HG03045 (cell line): Measurements from ENCODE around the gene KANK3.
"Not testable (repeated sequence)": the region's sequence is repeated elsewhere in the genome, so short reads cannot be mapped to it uniquely, and the experiment has no call there.

Experiments
- ATAC-seq: cut with Tn5 transposase; IDR thresholded peaks from one replicate; pipeline ENCODE4 v1.9.1; 2021; ENCODE audit warnings: mild to moderate bottlenecking, moderate library complexity; ENCODE audit not compliant: unreplicated experiment

Gene KANK3

DNA sequence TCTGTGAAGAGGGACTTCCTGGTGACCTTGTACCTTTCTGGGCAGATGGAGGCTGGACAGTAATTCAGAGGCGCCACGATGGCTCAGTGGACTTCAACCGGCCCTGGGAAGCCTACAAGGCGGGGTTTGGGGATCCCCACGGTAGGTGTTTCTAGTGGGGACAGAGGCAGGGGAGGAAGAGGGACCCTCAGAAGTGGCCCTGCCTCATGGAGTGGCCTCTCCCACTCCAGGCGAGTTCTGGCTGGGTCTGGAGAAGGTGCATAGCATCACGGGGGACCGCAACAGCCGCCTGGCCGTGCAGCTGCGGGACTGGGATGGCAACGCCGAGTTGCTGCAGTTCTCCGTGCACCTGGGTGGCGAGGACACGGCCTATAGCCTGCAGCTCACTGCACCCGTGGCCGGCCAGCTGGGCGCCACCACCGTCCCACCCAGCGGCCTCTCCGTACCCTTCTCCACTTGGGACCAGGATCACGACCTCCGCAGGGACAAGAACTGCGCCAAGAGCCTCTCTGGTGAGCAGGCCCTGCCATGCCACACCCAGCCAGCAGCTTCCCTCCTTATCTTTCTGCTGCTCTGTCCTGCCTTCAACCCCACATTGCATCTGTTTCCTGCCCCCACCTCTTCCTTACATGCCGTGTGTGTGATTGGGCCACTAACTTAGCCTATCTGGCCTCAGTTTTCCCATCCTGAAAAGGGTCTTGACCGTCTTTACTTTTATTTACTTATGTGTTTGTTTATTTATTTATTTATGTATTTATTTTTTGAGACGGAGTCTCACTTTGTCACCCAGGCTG lies 28.1 kb upstream of the KANK3 start:
- ATAC-seq, result no peak

DNA sequence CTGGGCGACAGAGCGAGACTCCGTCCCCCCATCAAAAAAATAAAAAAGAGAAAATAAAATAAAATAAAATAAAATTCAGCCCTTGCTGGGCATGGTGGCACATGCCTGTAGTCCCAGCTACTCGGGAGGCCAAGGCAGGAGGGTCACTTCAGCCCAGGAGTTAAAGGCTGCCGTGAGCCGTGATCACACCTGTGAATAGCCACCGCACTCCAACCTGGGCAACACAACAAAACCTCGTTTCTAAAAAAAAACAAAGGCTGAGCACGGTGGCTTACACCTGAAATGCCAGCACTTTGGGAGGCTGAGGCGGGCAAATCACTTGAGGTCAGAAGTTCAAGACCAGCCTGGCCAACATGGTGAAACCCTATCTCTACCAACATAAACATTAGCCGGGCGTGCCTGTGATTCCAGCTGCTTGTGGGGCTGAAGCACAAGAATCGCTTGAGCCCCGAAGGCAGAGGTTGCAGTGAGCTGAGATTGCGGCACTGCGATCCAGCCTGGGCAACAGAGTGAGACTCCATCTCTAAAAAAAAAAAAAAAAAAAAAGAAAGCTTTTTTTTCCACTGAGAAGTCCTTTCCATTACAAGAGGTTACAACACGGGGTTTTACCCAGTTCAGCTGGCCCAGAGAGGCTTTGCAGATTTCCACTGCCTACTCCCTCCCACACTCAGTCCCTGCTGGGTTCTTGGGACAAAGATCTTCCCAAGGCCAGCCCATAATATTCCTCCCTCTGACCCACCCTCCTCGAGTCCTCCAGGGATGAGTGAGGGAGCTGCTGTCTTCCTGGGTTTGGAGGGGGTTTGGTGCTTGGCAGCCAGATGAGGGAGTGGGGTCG lies 27.3 kb upstream of the KANK3 start:
- no peak for ATAC-seq

DNA sequence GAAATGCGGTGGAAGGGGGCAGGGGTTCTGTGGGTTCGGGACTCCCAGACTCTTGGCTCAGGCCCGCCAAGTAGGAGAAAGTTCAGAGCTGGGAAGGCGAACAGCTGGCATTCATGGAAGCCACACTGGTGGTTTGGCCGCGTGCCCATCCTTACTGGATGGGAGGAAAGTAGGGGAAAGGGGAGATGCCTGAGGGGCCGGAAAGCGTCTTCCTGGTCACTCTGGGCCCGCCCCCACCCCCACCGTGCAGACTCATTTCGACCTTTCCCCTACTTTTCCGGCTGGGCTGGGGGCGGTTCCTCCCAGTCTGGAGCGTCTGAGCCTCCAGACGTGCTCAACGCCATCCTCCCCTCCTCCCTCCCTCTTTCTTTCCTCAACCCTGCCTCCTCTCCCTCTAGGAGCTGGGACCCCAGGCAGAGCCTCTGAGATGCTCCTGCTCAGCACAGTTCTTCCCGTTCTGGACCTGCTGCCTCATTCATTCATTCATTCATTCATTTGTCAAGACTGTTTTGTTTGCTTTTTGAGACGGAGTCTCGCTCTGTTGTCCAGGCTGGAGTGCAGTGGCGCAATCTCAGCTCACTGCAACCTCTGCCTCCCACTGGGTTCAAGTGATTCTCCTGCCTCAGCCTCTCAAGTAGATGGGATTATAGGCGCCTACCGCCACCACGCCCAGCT lies 24.4 kb upstream of the KANK3 start:
- ATAC-seq, result no peak

DNA sequence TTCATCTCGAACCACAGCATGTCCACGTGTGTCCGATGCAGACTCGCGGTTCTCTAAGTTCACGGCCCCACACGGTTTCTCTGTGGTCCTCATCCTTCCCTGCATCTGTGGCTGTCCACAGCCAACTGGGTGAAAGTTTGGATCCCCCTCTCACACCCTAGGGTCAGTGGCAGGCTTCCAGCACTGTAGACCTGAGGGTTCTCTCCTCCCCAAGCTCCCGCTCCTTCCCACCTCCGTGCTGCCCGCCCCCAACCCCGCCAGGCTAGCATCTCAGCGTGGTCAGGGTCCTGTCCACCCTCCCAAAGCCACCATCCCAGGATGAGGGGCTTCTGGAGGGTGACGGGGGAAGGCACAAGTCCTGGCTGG lies 23.9 kb upstream of the KANK3 start:
- ATAC-seq, result no peak

DNA sequence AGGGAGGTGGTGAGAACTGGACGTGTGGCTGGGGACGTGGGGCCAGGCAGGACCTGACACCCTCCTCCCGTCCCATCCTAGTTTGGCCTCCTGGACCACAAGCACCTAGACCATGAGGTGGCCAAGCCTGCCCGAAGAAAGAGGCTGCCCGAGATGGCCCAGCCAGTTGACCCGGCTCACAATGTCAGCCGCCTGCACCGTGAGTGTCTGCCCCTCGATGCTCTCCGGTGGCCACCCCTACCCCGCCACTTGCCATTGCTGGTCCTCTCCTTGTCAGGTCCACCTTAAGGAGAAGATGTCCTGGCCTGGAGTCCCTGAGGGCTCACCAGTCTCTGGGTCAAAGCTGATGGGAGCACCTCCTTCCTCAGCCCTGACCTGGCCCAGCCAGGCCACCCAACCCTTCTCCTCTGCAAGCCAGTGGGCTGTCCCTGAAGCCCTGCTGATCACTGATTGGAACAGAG lies 23.1 kb upstream of the KANK3 start:
- ATAC-seq, result no peak

DNA sequence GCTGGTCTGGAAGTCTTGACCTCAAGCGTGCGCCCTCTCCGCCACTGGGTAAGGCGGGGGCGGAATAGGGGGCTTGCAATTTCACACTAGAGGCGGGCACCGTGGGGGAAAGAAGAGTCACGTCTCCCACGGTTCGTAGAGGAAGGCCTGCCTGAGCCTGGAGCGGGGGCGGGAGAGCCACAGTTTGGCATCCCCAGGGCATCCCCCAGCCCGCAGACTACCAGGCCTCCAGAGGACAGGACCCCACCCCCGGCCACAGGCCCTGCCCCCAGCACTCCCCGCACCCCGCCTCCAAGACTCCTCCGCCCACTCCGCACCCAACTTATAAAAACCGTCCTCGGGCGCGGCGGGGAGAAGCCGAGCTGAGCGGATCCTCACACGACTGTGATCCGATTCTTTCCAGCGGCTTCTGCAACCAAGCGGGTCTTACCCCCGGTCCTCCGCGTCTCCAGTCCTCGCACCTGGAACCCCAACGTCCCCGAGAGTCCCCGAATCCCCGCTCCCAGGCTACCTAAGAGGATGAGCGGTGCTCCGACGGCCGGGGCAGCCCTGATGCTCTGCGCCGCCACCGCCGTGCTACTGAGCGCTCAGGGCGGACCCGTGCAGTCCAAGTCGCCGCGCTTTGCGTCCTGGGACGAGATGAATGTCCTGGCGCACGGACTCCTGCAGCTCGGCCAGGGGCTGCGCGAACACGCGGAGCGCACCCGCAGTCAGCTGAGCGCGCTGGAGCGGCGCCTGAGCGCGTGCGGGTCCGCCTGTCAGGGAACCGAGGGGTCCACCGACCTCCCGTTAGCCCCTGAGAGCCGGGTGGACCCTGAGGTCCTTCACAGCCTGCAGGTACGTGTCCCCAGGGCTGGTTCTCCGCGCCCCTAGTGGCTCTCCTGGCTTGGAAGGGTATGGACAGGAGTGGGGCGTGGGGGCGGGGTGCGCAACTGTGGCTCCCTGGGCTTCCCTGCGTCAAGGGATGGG lies 21.0 kb upstream of the KANK3 start, which contains the start of gene ANGPTL4:
ANGPTL4 (plus strand) TSS at position 353 of the 969 bp plus-strand sequence; CDS start at position 520, 167 bp downstream.
- ATAC-seq, result no peak

DNA sequence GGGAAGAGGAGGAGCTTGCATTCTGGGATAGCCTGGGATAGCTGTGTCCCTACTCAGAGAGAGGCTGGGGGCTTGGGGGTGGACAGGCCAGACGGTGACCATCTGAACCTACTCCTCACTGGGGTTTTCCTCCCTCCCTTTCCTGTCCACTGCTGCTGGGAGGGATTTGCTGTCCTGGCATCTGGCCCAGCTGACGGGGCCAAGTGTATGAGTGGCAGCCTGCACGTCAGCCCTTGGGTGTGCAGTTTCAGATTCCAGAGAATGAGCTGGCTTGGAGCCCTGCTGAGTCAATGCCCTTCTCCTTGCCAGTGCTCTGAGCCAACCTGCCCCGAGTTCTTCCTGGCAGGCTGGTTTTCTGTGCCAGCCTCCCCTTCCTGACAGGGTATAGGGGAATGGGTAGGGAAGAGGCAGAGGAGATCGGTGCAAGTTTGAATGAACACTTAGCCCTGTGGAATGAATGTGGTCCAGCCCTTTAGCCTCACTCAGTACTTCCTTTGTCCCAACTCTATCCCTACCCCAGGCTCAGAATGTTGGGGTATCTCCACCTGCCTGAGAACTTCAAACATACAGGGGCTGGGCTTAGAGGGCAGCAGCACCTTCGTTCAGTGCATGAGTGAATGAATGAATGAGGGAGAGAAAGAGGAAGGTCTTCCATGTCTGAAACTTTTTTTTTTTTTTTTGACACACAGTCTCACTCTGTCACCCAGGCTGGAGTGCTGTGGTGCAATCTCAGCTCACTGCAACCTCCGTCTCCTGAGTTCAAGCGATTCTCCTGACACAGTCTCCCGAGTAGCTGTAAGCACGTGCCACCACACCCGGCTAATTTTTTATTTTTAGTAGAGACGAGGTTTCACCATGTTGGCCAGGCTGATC lies 19.1 kb upstream of the KANK3 start:
- ATAC-seq, result no peak

DNA sequence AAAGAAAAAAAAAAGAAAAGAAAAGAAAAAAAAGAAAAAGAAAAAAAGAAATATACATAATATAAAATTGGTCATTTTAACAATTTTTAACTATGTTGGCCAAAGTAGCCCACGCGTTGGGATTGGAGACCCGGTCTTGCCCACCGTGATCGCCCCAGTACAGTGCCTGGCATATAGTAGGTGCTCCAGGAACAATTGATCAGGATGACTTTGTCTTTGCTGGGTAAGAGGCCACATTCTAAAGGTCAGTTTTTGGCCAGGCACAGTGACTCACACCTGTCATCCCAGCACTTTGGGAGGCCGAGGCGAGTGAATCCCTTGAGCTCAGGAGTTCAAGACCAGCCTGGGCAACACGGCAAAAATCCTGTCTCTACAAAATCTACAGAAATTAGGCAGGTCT lies 17.1 kb upstream of the KANK3 start:
- ATAC-seq, result no peak

DNA sequence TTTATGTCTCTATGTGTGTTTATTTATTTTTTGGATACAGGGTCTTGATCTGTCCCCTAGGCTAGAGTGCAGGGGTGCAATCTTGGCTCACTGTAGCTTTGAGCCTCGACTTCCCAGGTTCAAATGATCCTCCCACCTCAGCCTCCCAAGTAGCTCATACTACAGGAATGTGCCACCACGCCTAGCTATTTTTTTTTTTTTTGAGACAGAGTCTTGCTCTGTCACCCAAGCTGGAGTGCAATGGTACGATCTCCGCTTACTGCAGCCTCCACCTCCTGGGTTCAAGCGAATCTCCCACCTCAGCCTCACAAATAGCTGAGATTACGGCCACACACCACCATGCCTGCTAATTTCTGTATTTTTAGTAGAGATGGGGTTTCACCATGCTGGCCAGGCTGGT lies 15.9 kb upstream of the KANK3 start:
- no peak for ATAC-seq

DNA sequence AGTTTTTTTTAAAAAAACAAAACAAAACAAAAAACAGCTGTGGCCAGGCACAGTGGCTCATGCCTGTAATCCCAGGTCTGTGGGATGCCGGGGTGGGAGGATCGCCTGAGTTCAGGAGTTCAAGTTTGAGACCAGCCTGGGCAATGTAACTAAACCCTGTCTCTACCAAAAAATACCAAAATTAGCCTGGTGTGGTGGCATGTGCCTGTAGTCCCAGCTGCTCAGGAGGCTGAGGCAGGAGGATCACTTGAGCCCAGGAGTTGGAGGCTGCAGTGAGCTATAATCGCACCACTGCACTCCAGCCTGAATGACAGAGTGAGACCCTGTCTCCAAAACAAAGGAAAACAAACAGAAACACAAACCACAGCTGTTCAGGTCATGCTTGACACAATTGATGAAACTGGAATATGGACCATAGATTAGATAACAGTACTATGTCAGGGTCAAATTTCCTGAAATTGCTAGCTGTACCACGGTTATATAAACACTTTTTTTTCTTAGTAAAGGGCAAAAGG lies 14.0 kb upstream of the KANK3 start:
- ATAC-seq, result no peak

DNA sequence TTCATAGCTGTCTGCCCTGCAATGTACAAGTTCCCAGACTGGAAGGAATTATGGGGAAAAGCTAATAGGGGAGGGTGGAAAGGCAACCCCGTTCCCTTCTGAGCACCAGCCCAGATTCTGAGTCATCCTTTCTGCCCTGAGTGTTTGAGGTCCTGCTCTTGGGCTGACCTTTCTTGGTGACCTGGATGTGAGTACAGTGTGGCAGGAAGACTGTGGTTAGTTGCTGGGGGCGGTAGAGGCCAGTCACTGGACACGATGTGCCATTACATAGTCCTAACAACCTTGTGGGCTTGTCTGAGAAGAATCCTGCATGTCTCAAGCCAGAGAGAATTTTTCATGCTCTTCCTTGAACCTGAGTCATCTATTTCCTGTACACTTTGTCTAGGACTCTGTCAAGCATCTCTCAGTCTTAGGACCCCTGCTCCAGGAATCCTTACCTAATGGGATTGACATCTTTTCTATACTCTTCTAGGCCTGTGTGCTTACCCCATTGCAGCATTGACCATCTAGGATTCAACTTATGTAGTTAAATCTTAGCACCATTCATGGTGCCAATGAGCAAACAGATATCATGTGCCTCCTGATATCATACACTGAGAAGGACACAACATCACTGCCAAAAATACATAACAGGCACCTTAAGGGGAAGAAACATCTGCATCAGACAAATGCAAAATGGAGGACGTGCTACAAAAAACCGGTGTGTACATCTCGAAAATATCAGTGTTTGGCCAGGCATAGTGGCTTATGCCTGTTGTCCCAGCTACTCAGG lies 12.8 kb upstream of the KANK3 start:
- ATAC-seq, result no peak

DNA sequence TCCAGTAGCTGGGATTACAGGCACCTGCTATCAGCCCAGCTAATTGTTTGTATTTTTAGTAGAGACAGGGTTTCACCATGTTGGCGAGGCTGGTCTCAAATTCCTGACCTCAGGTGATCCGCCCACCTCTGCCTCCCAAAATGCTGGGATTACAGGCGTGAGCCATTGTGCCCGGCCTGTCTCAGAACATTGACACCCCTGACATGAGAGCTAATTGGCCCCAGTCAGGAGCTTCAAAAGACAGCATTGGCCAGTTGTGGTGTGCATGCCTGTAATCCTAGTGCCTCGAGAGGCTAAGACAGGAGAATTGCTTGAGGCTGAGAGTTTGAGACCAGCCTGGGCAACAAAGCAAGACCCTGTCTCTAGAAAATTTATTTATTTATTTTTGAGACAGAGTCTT lies 9.8 kb upstream of the KANK3 start:
- not testable (repeated sequence) for ATAC-seq

DNA sequence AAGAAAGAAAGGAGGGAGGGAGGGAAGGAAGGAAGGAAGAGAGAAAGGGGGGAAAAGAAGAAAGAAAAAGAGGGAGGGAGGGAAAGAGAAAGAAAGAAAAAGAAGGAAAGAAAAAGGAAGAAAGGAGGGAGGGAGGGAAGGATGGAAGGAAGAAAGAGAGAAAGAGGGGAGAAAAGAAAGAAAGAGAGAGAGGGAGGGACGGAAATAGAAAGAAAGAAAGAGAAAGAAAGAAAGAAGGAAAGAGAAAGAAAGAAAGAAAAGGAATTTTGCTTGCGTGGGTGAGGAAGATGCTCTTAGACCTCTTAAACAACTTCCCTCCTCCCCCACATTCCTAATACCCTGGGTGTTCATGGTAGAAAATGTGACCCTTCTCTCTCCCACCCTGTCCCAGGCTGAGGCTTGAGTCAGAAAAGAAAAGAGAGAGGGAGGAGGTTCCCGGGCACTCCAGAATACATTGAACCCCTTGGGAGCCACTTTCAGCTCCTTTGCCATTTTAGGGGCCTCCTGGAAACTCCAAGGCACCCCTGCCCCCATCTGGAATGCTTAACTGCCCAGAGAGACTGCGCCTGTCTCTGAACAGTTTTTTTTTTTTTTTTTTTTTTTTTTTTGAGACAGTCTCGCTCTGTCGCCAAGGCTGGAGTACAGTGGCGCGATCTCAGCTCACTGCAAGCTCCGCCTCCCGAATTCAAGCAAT lies 9.2 kb upstream of the KANK3 start:
- ATAC-seq, result no peak

DNA sequence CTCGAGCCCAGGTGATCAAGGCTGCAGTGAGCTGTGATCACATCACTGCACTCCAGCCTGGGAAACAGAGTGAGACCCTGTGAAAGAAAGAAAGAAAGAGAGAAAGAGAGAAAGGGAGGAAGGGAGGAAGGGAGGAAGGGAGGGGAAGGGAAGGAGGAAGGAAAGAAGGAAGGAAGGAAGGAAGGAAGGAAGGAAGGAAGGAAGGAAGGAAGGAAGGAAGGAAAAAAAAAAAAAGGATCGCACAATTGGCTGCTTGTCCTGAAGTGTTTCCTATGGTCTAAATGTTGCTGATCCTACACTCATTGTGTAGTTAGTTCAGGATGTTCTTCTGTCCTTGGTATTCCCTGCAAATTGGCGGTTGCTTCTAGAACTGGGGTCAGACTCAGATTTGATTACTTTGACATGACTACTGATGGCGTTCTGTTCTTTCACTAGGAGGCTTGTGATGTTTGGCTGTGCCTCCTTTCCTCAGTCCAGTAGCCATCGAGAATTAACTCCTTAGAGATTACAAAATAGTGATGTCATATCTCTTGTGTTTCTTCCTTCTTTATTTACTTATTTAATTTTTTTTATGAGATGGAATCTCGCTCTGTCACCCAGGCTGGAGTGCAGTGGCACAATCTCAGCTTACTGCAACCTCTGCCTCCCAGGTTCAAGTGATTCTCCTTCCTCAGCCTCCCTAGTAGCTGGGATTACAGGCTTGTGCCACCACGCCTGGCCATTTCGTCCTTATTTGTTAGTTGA lies 6.7 kb upstream of the KANK3 start:
- not testable (repeated sequence) for ATAC-seq

DNA sequence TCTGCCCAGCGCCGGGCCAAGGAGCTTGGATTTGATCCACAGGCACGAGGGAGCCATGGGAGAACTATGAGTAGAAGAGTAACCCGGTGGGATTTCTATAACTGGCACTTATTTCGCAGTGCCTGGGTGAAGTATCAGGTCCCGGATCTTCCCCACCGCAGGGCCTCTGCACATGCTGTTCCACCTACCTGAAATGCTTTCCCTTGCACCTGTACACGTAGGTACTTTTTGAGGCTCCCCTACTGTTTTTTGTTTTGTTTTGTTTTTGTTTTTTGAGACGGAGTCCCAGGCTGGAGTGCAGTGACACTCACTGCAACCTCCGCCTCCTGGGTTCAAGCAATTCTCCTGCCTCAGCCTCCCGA lies 402 bp upstream of the KANK3 start:
- no peak for ATAC-seq

DNA sequence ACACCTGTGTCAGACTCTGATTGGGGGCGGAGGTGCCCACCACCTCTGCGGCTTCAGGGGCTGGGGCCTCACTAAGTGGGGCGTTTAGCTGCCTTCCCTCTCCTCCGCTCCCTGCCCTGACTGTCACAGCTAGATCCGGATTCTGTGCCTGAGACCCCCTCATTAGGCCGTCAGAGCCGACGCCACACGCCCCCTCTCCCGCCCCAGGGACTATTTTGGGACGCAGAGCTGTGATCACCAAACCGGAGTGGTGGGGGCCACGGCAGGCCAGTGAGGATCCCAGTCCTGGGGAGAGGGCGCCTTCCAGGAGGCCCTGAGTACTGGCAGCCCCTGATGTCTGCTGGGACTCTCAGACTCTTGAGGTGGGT lies 762 bp downstream of the KANK3 start:
- ATAC-seq, result no peak

DNA sequence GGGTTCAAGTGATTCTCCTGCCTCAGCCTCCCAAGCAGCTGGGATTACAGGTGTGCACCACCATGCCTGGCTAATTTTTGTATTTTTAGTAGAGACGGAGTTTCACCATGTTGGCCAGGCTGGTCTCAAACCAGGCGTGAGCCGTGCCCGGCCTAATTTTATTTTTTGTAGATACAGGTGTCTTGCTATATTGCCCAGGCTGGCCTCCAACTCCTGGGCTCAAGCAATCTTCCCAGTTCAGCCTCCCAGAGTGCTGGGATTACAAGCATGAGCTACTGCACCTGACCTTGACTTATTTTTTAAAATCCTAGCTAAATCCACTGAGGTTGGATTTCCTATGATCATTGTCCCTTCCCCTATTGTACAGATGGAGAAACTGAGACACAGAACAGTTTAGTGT lies 1.6 kb downstream of the KANK3 start:
- ATAC-seq, result not testable (repeated sequence)
